Measurements from ENCODE around the gene AGAP3.

DNA sequence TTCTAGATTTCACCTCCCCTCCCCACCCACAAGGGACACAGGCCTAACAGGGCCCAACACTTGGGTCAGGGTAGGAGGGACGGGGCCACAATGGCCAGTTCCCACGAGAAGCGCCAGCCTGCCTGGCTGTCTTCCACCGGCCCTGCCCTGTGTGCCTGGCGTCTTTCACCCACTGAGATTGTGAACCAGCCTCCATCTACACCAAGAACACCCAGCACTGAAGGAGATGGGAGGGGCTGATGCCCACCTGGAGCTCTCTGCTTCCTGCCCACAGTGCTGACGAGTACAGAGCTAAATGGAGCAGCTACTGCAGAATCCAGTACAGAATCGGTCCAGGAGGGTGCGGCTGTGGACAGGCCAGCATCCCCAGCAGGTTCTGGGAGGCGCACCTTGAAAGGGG, 40.3 kb upstream of the AGAP3 start:
- TF ChIP-seq, protein P1, sequence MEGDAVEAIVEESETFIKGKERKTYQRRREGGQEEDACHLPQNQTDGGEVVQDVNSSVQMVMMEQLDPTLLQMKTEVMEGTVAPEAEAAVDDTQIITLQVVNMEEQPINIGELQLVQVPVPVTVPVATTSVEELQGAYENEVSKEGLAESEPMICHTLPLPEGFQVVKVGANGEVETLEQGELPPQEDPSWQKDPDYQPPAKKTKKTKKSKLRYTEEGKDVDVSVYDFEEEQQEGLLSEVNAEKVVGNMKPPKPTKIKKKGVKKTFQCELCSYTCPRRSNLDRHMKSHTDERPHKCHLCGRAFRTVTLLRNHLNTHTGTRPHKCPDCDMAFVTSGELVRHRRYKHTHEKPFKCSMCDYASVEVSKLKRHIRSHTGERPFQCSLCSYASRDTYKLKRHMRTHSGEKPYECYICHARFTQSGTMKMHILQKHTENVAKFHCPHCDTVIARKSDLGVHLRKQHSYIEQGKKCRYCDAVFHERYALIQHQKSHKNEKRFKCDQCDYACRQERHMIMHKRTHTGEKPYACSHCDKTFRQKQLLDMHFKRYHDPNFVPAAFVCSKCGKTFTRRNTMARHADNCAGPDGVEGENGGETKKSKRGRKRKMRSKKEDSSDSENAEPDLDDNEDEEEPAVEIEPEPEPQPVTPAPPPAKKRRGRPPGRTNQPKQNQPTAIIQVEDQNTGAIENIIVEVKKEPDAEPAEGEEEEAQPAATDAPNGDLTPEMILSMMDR (optimal IDR thresholded peaks at IDR 0.05 in 1 of 3, IDR thresholded peaks at IDR 0.05 in 1 of 3, conservative IDR thresholded peaks at IDR 0.05 in 1 of 3; ENCODE audit: extremely low read depth in 1 of 3, insufficient read depth in 2 of 3, low read length in 3 of 3): no peak
- TF ChIP-seq EZH2 (IDR thresholded peaks at IDR 0.05; ENCODE audit: low read length): no peak
